ENCODE data around the gene PRPF40B.

PRPF40B gene

DNA sequence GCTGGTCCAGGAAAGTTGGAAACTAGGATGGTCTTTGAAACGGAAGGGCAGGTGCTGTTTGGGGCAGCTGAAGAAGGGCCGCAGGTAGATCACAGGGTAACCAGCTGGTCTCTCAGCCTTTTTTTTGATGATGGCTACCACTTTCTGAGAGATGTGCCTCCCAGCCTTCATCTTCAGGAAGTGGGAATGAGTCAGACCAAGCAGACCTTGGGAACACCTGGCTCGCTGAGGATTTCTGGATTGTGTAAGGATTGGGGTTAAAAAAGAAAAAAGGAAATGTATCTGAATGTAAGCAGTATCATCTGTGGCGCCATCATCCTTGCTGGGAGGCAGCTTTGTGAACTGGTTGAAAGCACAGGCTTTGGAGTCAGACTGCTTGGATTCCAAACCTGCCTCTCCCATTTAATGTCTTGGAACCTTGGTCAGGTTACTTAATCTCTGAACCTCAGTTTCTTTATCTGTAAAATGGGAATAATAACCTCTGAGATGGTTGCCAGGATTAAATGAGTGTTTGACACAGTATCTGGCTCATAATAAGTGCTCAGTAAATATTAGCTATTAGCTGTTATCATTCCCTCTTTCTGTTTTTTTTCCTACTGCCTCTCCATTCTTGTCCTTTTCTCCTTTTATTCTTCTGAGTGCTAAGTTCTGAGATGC lies 1.7 kb downstream of the PRPF40B start:
- Histone ChIP-seq H3K27ac (ENCODE audit: low read depth, low read length) (no peak overlapping the region), H3K4me1 (ENCODE audit: control insufficient read depth, low read depth, low read length) (peaks cover 6% of the 10 kb centered on the region), H3K27me3 (ENCODE audit: insufficient read depth, low read length, poor library complexity) (no peaks in the 10 kb centered on the region), H3K9ac (ENCODE audit: low read length) (no peak overlapping the region), H2AK5ac (ENCODE audit: low read length) (no peak overlapping the region), H4K5ac (ENCODE audit: low read length) (no peak overlapping the region), H3K23ac (ENCODE audit: low read length) (no peak overlapping the region), H3K4ac (ENCODE audit: low read depth, low read length) (no peak overlapping the region), H3K56ac (ENCODE audit: low read length) (no peak overlapping the region), H2BK120ac (ENCODE audit: low read depth, low read length) (no peak overlapping the region), H4K8ac (ENCODE audit: low read depth, low read length) (no peak overlapping the region), H3K18ac (ENCODE audit: low read length) (no peak overlapping the region), H3K36me3 (ENCODE audit: control insufficient read depth, insufficient read depth, low read length) (no peaks in the 10 kb centered on the region), H3K4me3 (ENCODE audit: low read length) (no peak overlapping the region), H2BK5ac (ENCODE audit: low read length) (no peak overlapping the region), H3K4me2 (ENCODE audit: low read length) (no peak overlapping the region), H2BK15ac (replicated peaks; ENCODE audit: low read depth) (no peak overlapping the region), H3K79me1 (ENCODE audit: low read length) (no peaks in the 10 kb centered on the region), H3K79me2 (ENCODE audit: control insufficient read depth, insufficient read depth, low read length) (no peaks in the 10 kb centered on the region)
- no CpG with 5 or more reads among the region's 4 CpGs for WGBS (ENCODE audit: extremely low coverage, insufficient coverage, low lambda C conversion rate)
- DNase-seq: no peak

DNA sequence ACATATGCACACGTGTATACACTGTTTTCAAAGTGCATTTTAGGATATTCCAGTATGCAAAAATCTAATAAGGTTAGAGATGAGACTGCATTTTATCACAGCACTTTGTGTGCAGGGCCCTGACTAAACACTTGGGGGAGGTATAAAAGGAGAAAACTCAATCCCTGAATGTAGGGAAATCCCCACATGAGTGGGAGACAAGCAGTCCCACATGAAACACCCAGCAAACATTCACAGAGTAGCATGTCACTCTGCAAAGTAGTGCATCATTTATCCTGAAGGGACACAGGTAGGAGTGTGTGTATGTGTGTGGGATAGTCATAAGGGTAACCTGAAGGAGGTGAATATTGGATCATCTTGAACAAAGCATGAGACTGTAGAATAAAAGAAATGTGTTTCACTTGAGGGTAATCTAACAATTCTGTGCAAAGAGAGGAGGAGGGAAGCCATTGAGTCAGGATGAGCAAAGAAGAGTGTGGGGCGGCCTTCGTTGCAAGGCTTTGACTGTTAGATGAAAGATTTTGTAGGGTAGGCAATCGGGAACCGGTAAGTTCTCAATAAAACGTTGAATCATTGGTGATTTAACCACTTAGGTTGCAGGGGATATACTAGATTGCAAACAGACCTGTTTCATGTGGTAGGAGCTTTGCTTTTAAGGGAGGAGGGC lies 2.9 kb downstream of the PRPF40B start:
- no peak overlapping the region for H3K4ac ChIP-seq (ENCODE audit: low read depth, low read length)
- no peak overlapping the region for H2AK5ac ChIP-seq (ENCODE audit: low read length)
- no peak overlapping the region for H4K8ac ChIP-seq (ENCODE audit: low read depth, low read length)
- H3K79me1 ChIP-seq (ENCODE audit: low read length): no peaks in the 10 kb centered on the region
- no peak overlapping the region for H3K4me2 ChIP-seq (ENCODE audit: low read length)
- no peak overlapping the region for H2BK15ac ChIP-seq (replicated peaks; ENCODE audit: low read depth)
- H3K79me2 ChIP-seq (ENCODE audit: control insufficient read depth, insufficient read depth, low read length): no peaks in the 10 kb centered on the region
- no peak overlapping the region for H4K5ac ChIP-seq (ENCODE audit: low read length)
- peaks cover 6% of the 10 kb centered on the region for H3K4me1 ChIP-seq (ENCODE audit: control insufficient read depth, low read depth, low read length)
- no peak overlapping the region for H3K18ac ChIP-seq (ENCODE audit: low read length)
- no CpG with 5 or more reads among the region's 6 CpGs for WGBS (ENCODE audit: extremely low coverage, insufficient coverage, low lambda C conversion rate)
- H2BK5ac ChIP-seq (ENCODE audit: low read length): no peak overlapping the region
- no peak for DNase-seq
- no peak overlapping the region for H2BK120ac ChIP-seq (ENCODE audit: low read depth, low read length)
- no peak overlapping the region for H3K23ac ChIP-seq (ENCODE audit: low read length)
- no peak overlapping the region for H3K4me3 ChIP-seq (ENCODE audit: low read length)
- H3K27me3 ChIP-seq (ENCODE audit: insufficient read depth, low read length, poor library complexity): no peaks in the 10 kb centered on the region
- H3K9ac ChIP-seq (ENCODE audit: low read length): no peak overlapping the region
- H3K27ac ChIP-seq (ENCODE audit: low read depth, low read length): no peak overlapping the region
- H3K56ac ChIP-seq (ENCODE audit: low read length): no peak overlapping the region
- no peaks in the 10 kb centered on the region for H3K36me3 ChIP-seq (ENCODE audit: control insufficient read depth, insufficient read depth, low read length)

- peak; percentile 69 for DNase-seq
Measured at GRCh38 chr12:49626836-49627235, 3.5 kb downstream of the PRPF40B start.

DNA sequence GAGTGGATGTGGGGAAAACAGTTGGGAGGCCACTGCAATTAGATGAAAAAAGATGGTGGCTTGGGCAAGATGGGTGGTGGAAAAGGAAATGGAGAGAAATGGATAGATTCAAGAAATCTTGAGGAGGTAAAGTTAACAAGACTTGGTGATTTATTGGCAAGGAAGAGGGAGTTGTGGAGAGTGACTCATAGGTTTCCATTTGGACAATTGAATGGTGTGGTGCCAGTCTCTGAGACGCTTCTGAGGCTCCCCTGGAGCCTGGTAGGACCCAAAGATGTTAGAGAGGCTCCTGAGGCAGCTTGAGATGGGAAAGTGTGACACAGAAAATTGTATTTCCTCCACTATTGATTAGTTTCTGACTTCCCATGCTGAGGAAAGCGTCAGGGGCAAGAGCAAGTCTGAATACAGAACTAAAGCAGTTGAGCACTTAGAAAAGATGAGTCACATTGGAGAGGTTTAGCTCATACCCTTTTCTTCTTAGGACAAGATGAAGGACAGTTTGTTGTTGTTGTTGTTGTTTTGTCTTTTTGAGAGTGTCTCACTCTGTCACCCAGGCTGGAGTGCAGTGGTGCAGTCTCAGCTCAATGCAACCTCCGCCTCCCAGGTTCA lies 4.5 kb downstream of the PRPF40B start:
- Histone ChIP-seq H3K9ac (ENCODE audit: low read length) (no peak overlapping the region), H3K4me2 (ENCODE audit: low read length) (no peak overlapping the region), H2AK5ac (ENCODE audit: low read length) (no peak overlapping the region), H2BK15ac (replicated peaks; ENCODE audit: low read depth) (no peak overlapping the region), H2BK5ac (ENCODE audit: low read length) (no peak overlapping the region), H3K4ac (ENCODE audit: low read depth, low read length) (no peak overlapping the region), H3K79me1 (ENCODE audit: low read length) (no peaks in the 10 kb centered on the region), H3K4me1 (ENCODE audit: control insufficient read depth, low read depth, low read length) (peaks cover 2% of the 10 kb centered on the region), H3K36me3 (ENCODE audit: control insufficient read depth, insufficient read depth, low read length) (no peaks in the 10 kb centered on the region), H4K8ac (ENCODE audit: low read depth, low read length) (no peak overlapping the region), H3K56ac (ENCODE audit: low read length) (no peak overlapping the region), H4K5ac (ENCODE audit: low read length) (no peak overlapping the region), H3K4me3 (ENCODE audit: low read length) (no peak overlapping the region), H2BK120ac (ENCODE audit: low read depth, low read length) (no peak overlapping the region), H3K27ac (ENCODE audit: low read depth, low read length) (no peak overlapping the region), H3K23ac (ENCODE audit: low read length) (no peak overlapping the region), H3K27me3 (ENCODE audit: insufficient read depth, low read length, poor library complexity) (no peaks in the 10 kb centered on the region), H3K79me2 (ENCODE audit: control insufficient read depth, insufficient read depth, low read length) (no peaks in the 10 kb centered on the region), H3K18ac (ENCODE audit: low read length) (no peak overlapping the region)
- no peak for DNase-seq
- WGBS (ENCODE audit: extremely low coverage, insufficient coverage, low lambda C conversion rate): no CpG with 5 or more reads among the region's 3 CpGs

More at GRCh38 chr12:49626836-49627235, 3.5 kb downstream of the PRPF40B start:
- no peak overlapping the region for H3K4me2 ChIP-seq (ENCODE audit: low read length)
- no peak overlapping the region for H3K56ac ChIP-seq (ENCODE audit: low read length)
- no peaks in the 10 kb centered on the region for H3K27me3 ChIP-seq (ENCODE audit: insufficient read depth, low read length, poor library complexity)
- H2BK5ac ChIP-seq (ENCODE audit: low read length): no peak overlapping the region
- H3K79me1 ChIP-seq (ENCODE audit: low read length): no peaks in the 10 kb centered on the region
- peaks cover 6% of the 10 kb centered on the region for H3K4me1 ChIP-seq (ENCODE audit: control insufficient read depth, low read depth, low read length)
- no peak overlapping the region for H3K4me3 ChIP-seq (ENCODE audit: low read length)
- no peak overlapping the region for H3K23ac ChIP-seq (ENCODE audit: low read length)
- H3K9ac ChIP-seq (ENCODE audit: low read length): no peak overlapping the region
- no CpG with 5 or more reads among the region's 1 CpG for WGBS (ENCODE audit: extremely low coverage, insufficient coverage, low lambda C conversion rate)
- no peak overlapping the region for H4K8ac ChIP-seq (ENCODE audit: low read depth, low read length)
- H3K27ac ChIP-seq (ENCODE audit: low read depth, low read length): no peak overlapping the region
- H3K18ac ChIP-seq (ENCODE audit: low read length): no peak overlapping the region
- no peak overlapping the region for H3K4ac ChIP-seq (ENCODE audit: low read depth, low read length)
- H3K36me3 ChIP-seq (ENCODE audit: control insufficient read depth, insufficient read depth, low read length): no peaks in the 10 kb centered on the region
- no peaks in the 10 kb centered on the region for H3K79me2 ChIP-seq (ENCODE audit: control insufficient read depth, insufficient read depth, low read length)
- no peak overlapping the region for H2AK5ac ChIP-seq (ENCODE audit: low read length)
- H4K5ac ChIP-seq (ENCODE audit: low read length): no peak overlapping the region
- no peak overlapping the region for H2BK15ac ChIP-seq (replicated peaks; ENCODE audit: low read depth)
- H2BK120ac ChIP-seq (ENCODE audit: low read depth, low read length): no peak overlapping the region

GRCh38 chr12:49631336-49631907 lies 8.1 kb downstream of the PRPF40B start:
- no peak for DNase-seq
- no peak overlapping the region for H3K9ac ChIP-seq (ENCODE audit: low read length)

More at GRCh38 chr12:49631336-49631907, 8.1 kb downstream of the PRPF40B start:
- Histone ChIP-seq H2BK5ac (ENCODE audit: low read length) (no peak overlapping the region), H3K4me2 (ENCODE audit: low read length) (no peak overlapping the region), H2AK5ac (ENCODE audit: low read length) (no peak overlapping the region), H3K27ac (ENCODE audit: low read depth, low read length) (no peak overlapping the region), H3K4me3 (ENCODE audit: low read length) (no peak overlapping the region), H3K4me1 (ENCODE audit: control insufficient read depth, low read depth, low read length) (peaks cover 2% of the 10 kb centered on the region), H3K4ac (ENCODE audit: low read depth, low read length) (no peak overlapping the region), H3K23ac (ENCODE audit: low read length) (no peak overlapping the region), H2BK15ac (replicated peaks; ENCODE audit: low read depth) (no peak overlapping the region), H3K18ac (ENCODE audit: low read length) (no peak overlapping the region), H3K36me3 (ENCODE audit: control insufficient read depth, insufficient read depth, low read length) (no peaks in the 10 kb centered on the region), H3K79me1 (ENCODE audit: low read length) (no peaks in the 10 kb centered on the region), H4K5ac (ENCODE audit: low read length) (no peak overlapping the region), H3K56ac (ENCODE audit: low read length) (no peak overlapping the region), H3K27me3 (ENCODE audit: insufficient read depth, low read length, poor library complexity) (no peaks in the 10 kb centered on the region), H3K79me2 (ENCODE audit: control insufficient read depth, insufficient read depth, low read length) (no peaks in the 10 kb centered on the region), H2BK120ac (ENCODE audit: low read depth, low read length) (no peak overlapping the region), H4K8ac (ENCODE audit: low read depth, low read length) (no peak overlapping the region)
- no CpG with 5 or more reads among the region's 6 CpGs for WGBS (ENCODE audit: extremely low coverage, insufficient coverage, low lambda C conversion rate)

Measured in mesendoderm (in vitro differentiated cells).